Esophagus (tissue), 2 donors: Measurements from ENCODE around the gene TNFRSF19. TPM values are rescaled to one million over a fixed set of nuclear protein-coding genes. Genes with fewer than 3 reads are reported as not detected.
A peak's percentile ranks its signal among the peaks of the same experiment; 100 is the strongest.

Experiments
- H3K27ac ChIP-seq, 2 donors: one replicate each; pipeline ENCODE4 v1.5.1; 2013; ENCODE audit warnings: low read depth in 2 of 2, mild to moderate bottlenecking in 2 of 2, inconsistent platforms in 1 of 2, low read length in 1 of 2, moderate library complexity in 1 of 2
- H3K27me3 ChIP-seq, 2 donors: one replicate each; pipeline ENCODE4 v1.6.1; 2013; ENCODE audit warnings: low read length in 2 of 2, control low read depth in 1 of 2, mild to moderate bottlenecking in 1 of 2; ENCODE audit not compliant: insufficient read depth in 2 of 2, control insufficient read depth in 1 of 2
- H3K36me3 ChIP-seq, 2 donors: one replicate each; pipeline ENCODE4 v1.6.1; 2013; ENCODE audit warnings: low read length in 1 of 2; ENCODE audit not compliant: control insufficient read depth in 2 of 2, insufficient read depth in 2 of 2
- H3K4me1 ChIP-seq, 2 donors: one replicate each; pipeline ENCODE4 v1.6.1; 2013; ENCODE audit warnings: low read length in 1 of 2; ENCODE audit not compliant: control insufficient read depth in 2 of 2, insufficient read depth in 2 of 2
- H3K4me3 ChIP-seq, 2 donors: one replicate each; pipeline ENCODE4 v1.5.1; 2013; ENCODE audit warnings: low read length in 2 of 2, mild to moderate bottlenecking in 2 of 2, low read depth in 1 of 2, moderate library complexity in 1 of 2
- H3K9me3 ChIP-seq, 2 donors: one replicate each; pipeline ENCODE4 v1.6.1; 2013; ENCODE audit warnings: mild to moderate bottlenecking in 2 of 2, low read depth in 1 of 2, low read length in 1 of 2, moderate library complexity in 1 of 2; ENCODE audit not compliant: control insufficient read depth in 2 of 2, insufficient read depth in 1 of 2
- WGBS, 2 donors: extraction: QIAGEN DNeasy Blood & Tissue Kit; methylation state at CpG; one replicate each; pipeline ENCODE4 v1.1.7; 2013; 5-methylcytosine and 5-hydroxymethylcytosine counted together
- polyA plus RNA-seq, 2 donors: library from polyadenylated mRNA; stranded (reverse); fragments of 200-250 nt; gene quantifications; one replicate each; pipeline ENCODE4 v1.2.3, GENCODE V29; 2013
- donor health status: healthy with polysubstance abuse.
- donor health status: Bipolar disorder and iron deficiency.

Gene TNFRSF19
- polyA plus RNA-seq, 2 donors: 4.2 to 6.3 TPM

DNA sequence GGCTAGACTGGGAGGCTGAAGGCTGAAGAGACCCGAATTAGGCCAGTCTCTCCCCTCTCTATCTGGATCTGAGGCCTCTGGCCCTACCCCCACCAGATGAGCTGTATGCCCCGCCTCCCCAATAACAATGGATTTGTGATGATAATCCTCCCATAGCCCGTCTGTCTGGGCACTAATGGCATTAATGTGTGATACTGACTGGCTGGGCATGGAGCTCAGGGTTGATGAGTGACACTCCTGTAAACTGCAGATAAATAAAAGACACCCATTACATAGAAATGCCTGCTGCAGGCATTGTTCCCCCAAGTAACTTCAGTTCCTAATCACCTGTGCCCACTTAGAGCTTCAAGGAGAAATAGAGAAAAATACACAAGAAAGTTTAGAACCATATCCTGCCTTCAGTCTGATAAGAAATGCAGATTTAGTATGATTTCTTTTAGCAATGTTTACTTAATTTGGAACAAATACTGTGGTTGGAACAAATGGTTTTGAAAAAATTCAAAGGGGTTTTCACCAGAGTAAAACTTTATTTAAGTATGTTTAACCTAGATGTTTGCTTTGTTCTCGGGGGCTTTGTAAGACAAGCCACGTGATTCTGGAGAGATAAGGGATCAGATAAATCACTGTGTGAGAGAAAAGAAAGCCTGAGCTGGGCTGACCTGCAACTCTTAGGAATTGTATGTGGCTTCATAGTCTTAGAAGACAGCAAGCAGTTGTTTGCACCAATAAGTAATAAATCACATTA, 60.3 kb downstream of the TNFRSF19 start:
- Histone ChIP-seq H3K4me3 (no peak overlapping the region), H3K27ac (no peak overlapping the region), H3K36me3 (no peaks in the 10 kb centered on the region), H3K27me3 (no peaks in the 10 kb centered on the region), H3K4me1 (peaks cover 0 to 5% of the 10 kb centered on the region in 2 donors), H3K9me3 (no peaks in the 10 kb centered on the region)
- WGBS, 2 donors: 65 to 67% methylated on average over 5 of the region's 5 CpGs

DNA sequence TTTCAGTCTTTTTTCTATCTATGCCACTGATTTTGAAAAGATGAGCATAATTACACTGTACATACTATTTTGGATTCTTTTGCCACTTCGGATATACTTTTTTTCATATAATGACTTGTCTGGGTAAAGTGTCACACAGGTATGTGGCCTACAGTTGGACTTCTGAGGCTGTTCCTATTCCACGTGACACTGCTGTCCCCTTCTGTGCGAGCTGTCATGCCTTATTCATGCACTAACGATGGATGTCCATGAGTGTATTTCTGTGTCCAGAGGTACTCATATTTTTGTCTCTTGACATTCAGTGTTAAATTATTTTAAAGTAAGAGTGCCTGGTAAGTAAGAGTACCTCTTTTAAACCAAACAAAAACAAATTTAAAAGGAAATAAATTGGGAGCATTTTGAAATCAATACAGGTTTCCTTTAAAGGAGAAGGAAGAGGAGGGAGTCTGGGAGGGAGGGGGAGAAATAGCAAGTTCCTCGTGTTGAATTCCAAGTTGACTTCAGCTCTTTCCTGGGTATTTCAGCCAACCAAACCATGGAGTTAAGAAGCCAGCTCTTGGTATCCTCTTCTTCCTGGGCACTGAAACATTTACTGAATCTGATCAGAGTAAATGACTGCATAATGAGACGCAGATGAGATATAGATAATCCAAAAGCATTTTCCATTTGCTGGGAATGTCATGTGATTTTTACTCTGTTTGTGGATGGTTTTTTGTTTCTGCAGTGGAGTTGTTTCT, 61.3 kb downstream of the TNFRSF19 start:
- WGBS, 2 donors: 77 to 80% methylated on average over 6 of the region's 6 CpGs
- Histone ChIP-seq H3K27ac (no peak overlapping the region), H3K4me1 (peaks cover 0 to 7% of the 10 kb centered on the region in 2 donors), H3K36me3 (no peaks in the 10 kb centered on the region), H3K27me3 (no peaks in the 10 kb centered on the region), H3K9me3 (no peaks in the 10 kb centered on the region), H3K4me3 (no peak overlapping the region)

DNA sequence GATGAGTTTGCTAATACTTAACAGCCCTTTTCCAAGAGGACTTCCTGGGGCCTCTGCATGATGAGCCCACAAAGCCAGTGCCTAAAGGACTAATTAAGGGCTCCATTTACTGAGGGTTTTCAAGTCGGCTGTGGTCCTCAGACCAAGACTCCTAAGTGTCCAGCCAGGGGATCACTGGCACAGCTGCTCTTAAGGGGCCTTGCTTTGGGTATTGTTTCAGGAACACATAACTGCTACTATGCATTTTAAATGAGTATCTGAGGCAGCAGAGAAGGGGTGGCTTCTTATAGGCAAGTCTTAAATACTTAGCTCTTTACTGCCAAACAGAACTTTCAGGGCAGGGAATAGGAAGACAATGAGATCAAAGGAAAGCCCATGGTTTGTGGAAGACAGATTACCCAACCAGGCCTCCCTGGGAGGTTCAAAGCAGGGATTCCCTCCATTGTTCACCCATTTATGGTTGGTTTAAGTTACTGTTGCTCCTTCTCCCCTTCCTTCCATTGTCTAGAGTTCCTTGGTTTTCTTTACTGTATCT, 61.9 kb downstream of the TNFRSF19 start:
- Histone ChIP-seq H3K4me1 (peaks cover 0 to 7% of the 10 kb centered on the region in 2 donors), H3K27ac (no peak overlapping the region), H3K9me3 (no peaks in the 10 kb centered on the region), H3K27me3 (no peaks in the 10 kb centered on the region), H3K4me3 (no peak overlapping the region), H3K36me3 (no peaks in the 10 kb centered on the region)
- 54 to 75% methylated on average over 1 of the region's 1 CpG for WGBS, 2 donors

DNA sequence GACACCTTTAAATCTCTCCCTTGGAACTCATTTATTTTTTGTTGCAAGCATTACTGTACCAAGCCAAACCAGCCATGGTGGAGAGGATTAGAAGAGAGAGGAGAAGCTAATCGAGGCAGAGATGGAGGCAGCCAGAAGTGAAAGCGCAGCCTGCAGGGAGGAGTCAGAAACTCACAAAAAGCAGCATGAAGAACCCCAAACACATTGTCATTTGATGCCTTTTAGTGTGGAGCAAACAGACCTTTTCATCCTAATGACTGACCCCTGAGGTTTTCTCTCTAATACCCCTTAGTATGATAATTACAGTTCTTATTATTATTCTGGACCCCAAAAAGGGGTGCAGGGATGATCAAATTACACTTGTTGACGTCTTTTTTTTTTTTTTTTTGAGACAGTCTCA, 62.5 kb downstream of the TNFRSF19 start:
- Histone ChIP-seq H3K27ac (no peak overlapping the region), H3K9me3 (no peaks in the 10 kb centered on the region), H3K36me3 (no peaks in the 10 kb centered on the region), H3K4me1 (peaks cover 0 to 9% of the 10 kb centered on the region in 2 donors), H3K27me3 (no peaks in the 10 kb centered on the region), H3K4me3 (no peak overlapping the region)
- 78 to 86% methylated on average over 3 of the region's 3 CpGs for WGBS, 2 donors

DNA sequence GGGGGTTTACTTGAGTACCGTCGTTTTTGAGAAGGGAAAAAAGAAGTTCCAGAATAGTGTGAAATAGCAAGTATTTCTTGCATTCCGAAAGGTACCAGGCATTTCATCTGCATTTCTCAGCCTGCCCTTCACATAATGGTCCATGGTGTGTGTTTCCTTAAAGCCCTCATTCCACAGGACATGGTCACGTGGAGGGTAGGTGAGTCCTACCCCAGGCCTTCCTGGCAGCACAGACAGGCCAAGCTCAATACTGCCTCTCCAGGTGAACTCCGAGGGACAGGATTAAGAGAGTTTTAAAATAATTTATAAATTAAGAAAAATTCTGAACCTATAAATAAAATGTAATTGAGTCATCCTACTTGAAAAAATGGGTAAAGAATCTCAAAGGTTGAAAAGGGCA, 64.7 kb downstream of the TNFRSF19 start:
- H3K36me3 ChIP-seq: no peaks in the 10 kb centered on the region
- H3K27ac ChIP-seq: no peak overlapping the region
- no peak overlapping the region for H3K4me3 ChIP-seq
- WGBS, 2 donors: 91 to 94% methylated on average over 5 of the region's 5 CpGs
- H3K27me3 ChIP-seq: no peaks in the 10 kb centered on the region
- no peaks in the 10 kb centered on the region for H3K9me3 ChIP-seq
- H3K4me1 ChIP-seq: peaks cover 0 to 11% of the 10 kb centered on the region in 2 donors

DNA sequence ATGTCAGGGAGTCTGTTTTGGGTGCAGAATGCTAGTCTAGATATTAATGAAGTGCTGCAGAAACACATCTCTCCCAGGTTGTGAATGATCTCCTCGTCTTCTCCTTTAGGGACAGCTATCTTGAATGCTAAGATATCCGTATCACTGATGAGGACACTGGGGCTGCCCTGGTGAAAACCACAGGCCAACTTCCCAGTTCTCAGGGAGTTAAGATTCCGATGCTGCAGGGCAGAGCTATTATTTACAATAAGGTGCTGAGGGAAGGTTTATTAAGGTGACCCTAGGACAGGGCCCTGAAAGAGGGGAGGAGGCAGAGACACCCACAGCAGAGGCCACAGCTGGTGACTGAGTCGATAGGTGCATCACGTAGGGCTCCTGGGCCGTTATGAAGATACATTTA, 66.1 kb downstream of the TNFRSF19 start:
- Histone ChIP-seq H3K27me3 (no peaks in the 10 kb centered on the region), H3K27ac (no peak overlapping the region), H3K9me3 (no peaks in the 10 kb centered on the region), H3K4me3 (no peak overlapping the region), H3K4me1 (peaks cover 0 to 11% of the 10 kb centered on the region in 2 donors), H3K36me3 (no peaks in the 10 kb centered on the region)
- 82 to 85% methylated on average over 6 of the region's 6 CpGs for WGBS, 2 donors

DNA sequence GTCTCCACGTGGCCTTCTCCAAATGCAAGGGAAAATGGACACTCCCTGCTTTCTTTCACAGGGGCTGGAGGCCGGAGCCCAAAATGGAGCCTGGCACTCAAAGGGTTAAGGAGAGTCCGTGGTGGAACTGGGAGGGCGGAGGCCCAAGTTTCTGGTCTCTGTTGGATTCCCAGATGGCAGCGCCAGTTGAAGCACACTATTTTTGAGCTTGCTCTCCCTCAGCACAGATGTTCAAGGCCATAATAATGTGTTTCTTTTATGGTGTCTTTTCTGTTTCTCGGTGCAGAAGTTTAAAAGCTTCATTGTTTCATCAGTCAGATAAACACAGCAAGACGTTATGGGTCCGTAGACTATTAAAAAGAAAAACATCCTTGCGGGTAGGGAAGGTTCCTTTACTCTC, 67.6 kb downstream of the TNFRSF19 start:
- WGBS, 2 donors: 51 to 62% methylated on average over 9 of the region's 9 CpGs
- no peak overlapping the region for H3K4me3 ChIP-seq
- peak overlapping the region in 1 of 2 donors; percentile 24 for H3K27ac ChIP-seq
- H3K27me3 ChIP-seq: no peaks in the 10 kb centered on the region
- H3K4me1 ChIP-seq: peaks cover 0 to 11% of the 10 kb centered on the region in 2 donors
- H3K36me3 ChIP-seq: no peaks in the 10 kb centered on the region
- no peaks in the 10 kb centered on the region for H3K9me3 ChIP-seq

DNA sequence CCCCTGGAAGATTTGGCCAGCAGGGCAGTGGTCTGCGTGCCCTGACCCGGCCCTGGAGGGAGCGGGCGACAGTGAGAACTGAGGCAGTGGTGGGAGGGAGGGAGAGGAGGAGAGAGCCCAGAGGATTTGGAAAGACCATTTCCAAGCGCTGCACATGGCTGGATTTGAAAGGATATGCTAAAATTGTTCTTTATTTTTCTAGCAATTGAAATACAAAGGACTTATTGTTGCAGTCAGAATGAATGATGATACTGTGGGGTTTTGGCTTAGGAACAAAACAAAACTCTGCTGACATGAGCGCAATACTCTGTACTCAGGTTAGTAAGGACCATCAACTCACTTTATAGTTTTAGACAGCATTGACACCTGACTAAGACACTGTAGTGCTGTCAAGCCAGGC, 69.5 kb downstream of the TNFRSF19 start:
- peak overlapping the region in 1 of 2 donors; percentile 34 for H3K27ac ChIP-seq
- H3K4me3 ChIP-seq: no peak overlapping the region
- no peaks in the 10 kb centered on the region for H3K36me3 ChIP-seq
- peaks cover 0 to 11% of the 10 kb centered on the region in 2 donors for H3K4me1 ChIP-seq
- 55 to 56% methylated on average over 6 of the region's 6 CpGs for WGBS, 2 donors
- no peaks in the 10 kb centered on the region for H3K9me3 ChIP-seq
- no peaks in the 10 kb centered on the region for H3K27me3 ChIP-seq

DNA sequence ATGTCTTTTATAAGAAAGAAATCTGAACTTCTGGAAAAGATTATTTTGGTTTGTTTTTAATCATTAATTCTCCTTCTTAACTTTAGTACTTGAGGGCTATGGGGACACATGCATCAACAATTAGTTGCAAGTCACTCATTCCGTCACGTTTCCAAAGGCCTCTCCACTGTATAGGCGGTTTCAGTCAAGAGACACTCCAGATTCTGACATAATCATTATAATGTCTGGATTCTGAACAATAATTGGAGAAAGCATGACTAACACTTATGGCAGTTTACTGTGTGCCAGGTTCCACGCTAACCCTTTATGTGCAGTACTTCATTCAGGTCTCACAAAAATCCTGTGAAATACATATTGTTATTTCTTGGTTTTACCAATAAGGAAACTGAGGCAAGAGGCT, 71.9 kb downstream of the TNFRSF19 start:
- no peaks in the 10 kb centered on the region for H3K36me3 ChIP-seq
- WGBS, 2 donors: 46 to 62% methylated on average over 4 of the region's 4 CpGs
- H3K4me1 ChIP-seq: peaks cover 0 to 8% of the 10 kb centered on the region in 2 donors
- no peak overlapping the region for H3K27ac ChIP-seq
- no peaks in the 10 kb centered on the region for H3K27me3 ChIP-seq
- no peak overlapping the region for H3K4me3 ChIP-seq
- H3K9me3 ChIP-seq: no peaks in the 10 kb centered on the region
